Panc1 (cell line): ENCODE data around the gene SCARF1.
"Not testable (repeated sequence)": the region's sequence is repeated elsewhere in the genome, so short reads cannot be mapped to it uniquely, and the experiment has no call there.

ENCODE experiments used
- POLR2AphosphoS5 ChIP-seq: IDR thresholded peaks from 2 replicates; pipeline ENCODE4 v1.6.1; 2012; ENCODE audit warnings: mild to moderate bottlenecking, low read depth, low read length, moderate library complexity
- TCF7L2 ChIP-seq: IDR thresholded peaks from 2 replicates; pipeline ENCODE4 v1.6.1; 2011; ENCODE audit warnings: mild to moderate bottlenecking, low read depth, low read length, inconsistent platforms
- TF ChIP-seq, protein P1 (sequence below): fragments of 450-650 bp; IDR thresholded peaks from 2 replicates; pipeline ENCODE4 v1.5.1; 2017; ENCODE audit warnings: mild to moderate bottlenecking
- TF ChIP-seq, protein P2 (sequence below), 2 experiments: IDR thresholded peaks; 2 replicates each; pipeline ENCODE4 v1.6.1; 2011 to 2012; ENCODE audit warnings: low read depth in 2 of 2, control low read depth in 1 of 2, low read length in 1 of 2, mild to moderate bottlenecking in 1 of 2, moderate library complexity in 1 of 2; ENCODE audit not compliant: insufficient read depth in 1 of 2

DNA sequence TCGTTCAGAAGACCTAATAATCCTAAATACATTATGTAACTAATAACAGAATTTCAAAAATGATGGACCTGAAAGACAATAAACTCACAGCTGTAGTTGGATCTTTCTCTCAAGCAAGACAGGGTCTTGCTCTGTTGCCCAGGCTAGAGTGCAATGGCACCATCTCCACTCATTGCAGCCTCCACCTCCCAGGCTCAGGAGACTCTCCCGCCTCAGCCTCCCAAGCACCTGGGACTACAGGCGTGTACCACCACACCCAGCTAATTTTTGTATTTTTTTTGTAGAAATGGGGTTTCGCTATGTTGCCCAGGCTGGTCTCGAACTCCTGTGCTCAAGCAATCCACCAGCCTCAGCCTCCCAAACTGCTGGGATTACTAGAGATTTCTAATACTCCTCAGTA, 18.4 kb upstream of the SCARF1 start:
- TF ChIP-seq, protein P1, sequence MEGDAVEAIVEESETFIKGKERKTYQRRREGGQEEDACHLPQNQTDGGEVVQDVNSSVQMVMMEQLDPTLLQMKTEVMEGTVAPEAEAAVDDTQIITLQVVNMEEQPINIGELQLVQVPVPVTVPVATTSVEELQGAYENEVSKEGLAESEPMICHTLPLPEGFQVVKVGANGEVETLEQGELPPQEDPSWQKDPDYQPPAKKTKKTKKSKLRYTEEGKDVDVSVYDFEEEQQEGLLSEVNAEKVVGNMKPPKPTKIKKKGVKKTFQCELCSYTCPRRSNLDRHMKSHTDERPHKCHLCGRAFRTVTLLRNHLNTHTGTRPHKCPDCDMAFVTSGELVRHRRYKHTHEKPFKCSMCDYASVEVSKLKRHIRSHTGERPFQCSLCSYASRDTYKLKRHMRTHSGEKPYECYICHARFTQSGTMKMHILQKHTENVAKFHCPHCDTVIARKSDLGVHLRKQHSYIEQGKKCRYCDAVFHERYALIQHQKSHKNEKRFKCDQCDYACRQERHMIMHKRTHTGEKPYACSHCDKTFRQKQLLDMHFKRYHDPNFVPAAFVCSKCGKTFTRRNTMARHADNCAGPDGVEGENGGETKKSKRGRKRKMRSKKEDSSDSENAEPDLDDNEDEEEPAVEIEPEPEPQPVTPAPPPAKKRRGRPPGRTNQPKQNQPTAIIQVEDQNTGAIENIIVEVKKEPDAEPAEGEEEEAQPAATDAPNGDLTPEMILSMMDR: not testable (repeated sequence)
- not testable (repeated sequence) for TF ChIP-seq POLR2AphosphoS5, TCF7L2
- TF ChIP-seq, protein P2, sequence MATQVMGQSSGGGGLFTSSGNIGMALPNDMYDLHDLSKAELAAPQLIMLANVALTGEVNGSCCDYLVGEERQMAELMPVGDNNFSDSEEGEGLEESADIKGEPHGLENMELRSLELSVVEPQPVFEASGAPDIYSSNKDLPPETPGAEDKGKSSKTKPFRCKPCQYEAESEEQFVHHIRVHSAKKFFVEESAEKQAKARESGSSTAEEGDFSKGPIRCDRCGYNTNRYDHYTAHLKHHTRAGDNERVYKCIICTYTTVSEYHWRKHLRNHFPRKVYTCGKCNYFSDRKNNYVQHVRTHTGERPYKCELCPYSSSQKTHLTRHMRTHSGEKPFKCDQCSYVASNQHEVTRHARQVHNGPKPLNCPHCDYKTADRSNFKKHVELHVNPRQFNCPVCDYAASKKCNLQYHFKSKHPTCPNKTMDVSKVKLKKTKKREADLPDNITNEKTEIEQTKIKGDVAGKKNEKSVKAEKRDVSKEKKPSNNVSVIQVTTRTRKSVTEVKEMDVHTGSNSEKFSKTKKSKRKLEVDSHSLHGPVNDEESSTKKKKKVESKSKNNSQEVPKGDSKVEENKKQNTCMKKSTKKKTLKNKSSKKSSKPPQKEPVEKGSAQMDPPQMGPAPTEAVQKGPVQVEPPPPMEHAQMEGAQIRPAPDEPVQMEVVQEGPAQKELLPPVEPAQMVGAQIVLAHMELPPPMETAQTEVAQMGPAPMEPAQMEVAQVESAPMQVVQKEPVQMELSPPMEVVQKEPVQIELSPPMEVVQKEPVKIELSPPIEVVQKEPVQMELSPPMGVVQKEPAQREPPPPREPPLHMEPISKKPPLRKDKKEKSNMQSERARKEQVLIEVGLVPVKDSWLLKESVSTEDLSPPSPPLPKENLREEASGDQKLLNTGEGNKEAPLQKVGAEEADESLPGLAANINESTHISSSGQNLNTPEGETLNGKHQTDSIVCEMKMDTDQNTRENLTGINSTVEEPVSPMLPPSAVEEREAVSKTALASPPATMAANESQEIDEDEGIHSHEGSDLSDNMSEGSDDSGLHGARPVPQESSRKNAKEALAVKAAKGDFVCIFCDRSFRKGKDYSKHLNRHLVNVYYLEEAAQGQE (IDR thresholded peaks at IDR 0.05; ENCODE audit: insufficient read depth in 1 of 2, low read depth in 2 of 2, low read length in 1 of 2): not testable (repeated sequence)
